GM12878 (cell line): Measurements from ENCODE around the gene TRAF3. TPM values are rescaled to one million over a fixed set of nuclear protein-coding genes. Genes with fewer than 3 reads are reported as not detected.

Source experiments
- ATAC-seq: fragments of 200-7000 bp; cut with Tn5 transposase; 3 replicates; pipeline ENCODE4 v1.9.1; 2020; ENCODE audit warnings: mild to moderate bottlenecking, moderate library complexity
- BruUV-seq: library from RNA; stranded (reverse); fragments of 400-500 nt; replicated peaks from 2 replicates; lab custom pipeline; 2021; lab: Mats Ljungman, UMichigan
- CTCF ChIA-PET: fragments of 300-600 bp; sonication (Branson Sonifier 250); formaldehyde crosslinking; extraction: SDS; loops from one replicate; lab custom pipeline; 2021; ENCODE audit warnings: inconsistent platforms; lab: Yijun Ruan, JAX
- POLR2A ChIA-PET: fragments of 350-600 bp; formaldehyde crosslinking; extraction: SDS; loops from one replicate; lab custom pipeline; 2021; ENCODE audit warnings: inconsistent platforms; lab: Charles Lee
- RAD21 ChIA-PET: fragments of 300-600 bp; sonication (Branson Sonifier 250); formaldehyde crosslinking; loops from one replicate; lab custom pipeline; 2023; ENCODE audit warnings: antibody characterized with exemption; ENCODE audit not compliant: unreplicated experiment; lab: Charles Lee
- SMC1A ChIA-PET: fragments of 300-600 bp; sonication (Branson Sonifier 250); formaldehyde crosslinking; loops from one replicate; lab custom pipeline; 2023; ENCODE audit not compliant: unreplicated experiment, uncharacterized antibody; lab: Charles Lee
- DNase-seq: peaks from one replicate; pipeline ENCODE4 v3.0.0-alpha.2; 2011; ENCODE audit warnings: low read depth, low spot score
- FAIRE-seq: peaks from 3 replicates; lab custom pipeline; 2011; peaks lifted over from hg19 to GRCh38; lab: Jason Lieb, UNC
- H2AFZ ChIP-seq: 2 replicates; pipeline ENCODE4 v1.6.0; 2011; ENCODE audit warnings: low read depth, low read length, control low read depth; ENCODE audit not compliant: control insufficient read depth
- H3K27ac ChIP-seq: 2 replicates; pipeline ENCODE4 v1.5.1; 2011; ENCODE audit warnings: control low read depth; ENCODE audit not compliant: control insufficient read depth, insufficient read depth
- H3K27me3 ChIP-seq, 2 experiments: replicated peaks in 1 of 2; 2 replicates each; pipeline versions ENCODE4 v1.6.0 to v1.6.1; 2011; ENCODE audit warnings: low read length in 1 of 2; ENCODE audit not compliant: control insufficient read depth in 2 of 2, insufficient read depth in 2 of 2
- H3K36me3 ChIP-seq, 2 experiments: 2 replicates each; pipeline ENCODE4 v1.5.1; 2011; ENCODE audit warnings: low read length in 1 of 2; ENCODE audit not compliant: control insufficient read depth in 2 of 2, insufficient read depth in 2 of 2
- H3K4me1 ChIP-seq: 2 replicates; pipeline ENCODE4 v1.6.1; 2011; ENCODE audit warnings: mild to moderate bottlenecking, low read length, moderate library complexity, mixed read lengths; ENCODE audit not compliant: control insufficient read depth, insufficient read depth
- H3K4me2 ChIP-seq: 2 replicates; pipeline ENCODE4 v1.6.0; 2011; ENCODE audit warnings: control low read depth; ENCODE audit not compliant: control insufficient read depth, insufficient read depth
- H3K4me3 ChIP-seq: fragments of 200-600 bp; sonication (generic); 2 replicates; pipeline ENCODE4 v1.5.1; 2016
- H3K79me2 ChIP-seq: 2 replicates; pipeline ENCODE4 v1.6.0; 2011; ENCODE audit warnings: low read length; ENCODE audit not compliant: control insufficient read depth, insufficient read depth
- H3K9ac ChIP-seq: 2 replicates; pipeline ENCODE4 v1.8.0; 2011; ENCODE audit warnings: low read length, control low read depth, mixed read lengths; ENCODE audit not compliant: control insufficient read depth, insufficient read depth
- H3K9me3 ChIP-seq: replicated peaks from 3 replicates; pipeline ENCODE4 v1.5.1; 2011; ENCODE audit warnings: mild to moderate bottlenecking, low read length; ENCODE audit not compliant: control insufficient read depth, insufficient read depth
- H4K20me1 ChIP-seq: 2 replicates; pipeline ENCODE4 v1.6.0; 2011; ENCODE audit not compliant: control insufficient read depth, insufficient read depth
- BCLAF1 ChIP-seq: fragments of 450-650 bp; IDR thresholded peaks from 2 replicates; pipeline ENCODE4 v1.6.1; 2017; ENCODE audit warnings: antibody characterized with exemption, mild to moderate bottlenecking, moderate library complexity
- FOXK2 ChIP-seq: fragments of 450-650 bp; IDR thresholded peaks from 2 replicates; pipeline ENCODE4 v1.6.1; 2017; ENCODE audit warnings: mild to moderate bottlenecking, moderate library complexity
- FOXM1 ChIP-seq: IDR thresholded peaks from 2 replicates; pipeline ENCODE4 v1.6.1; 2012; ENCODE audit warnings: low read depth, mild to moderate bottlenecking, inconsistent platforms, low read length, moderate library complexity
- HCFC1 ChIP-seq: fragments of 150-350 bp; IDR thresholded peaks from 2 replicates; pipeline ENCODE4 v1.6.1; 2014; ENCODE audit warnings: low read length
- HDAC6 ChIP-seq: fragments of 200-600 bp; sonication (generic); IDR thresholded peaks from one replicate; pipeline ENCODE4 v1.8.0; 2017; ENCODE audit warnings: antibody characterized with exemption; ENCODE audit not compliant: unreplicated experiment
- HSF1 ChIP-seq: fragments of 150-350 bp; IDR thresholded peaks from 2 replicates; pipeline ENCODE4 v1.6.1; 2014; ENCODE audit warnings: mild to moderate bottlenecking, low read depth, low read length
- KAT2A ChIP-seq: conservative IDR thresholded peaks from 2 replicates; pipeline ENCODE4 v1.6.1; 2011; ENCODE audit warnings: low read depth, low read length; ENCODE audit not compliant: control insufficient read depth
- NFXL1 ChIP-seq: fragments of 450-650 bp; IDR thresholded peaks from 2 replicates; pipeline ENCODE4 v1.6.1; 2017; ENCODE audit warnings: antibody characterized with exemption, mild to moderate bottlenecking, borderline replicate concordance
- NR2C1 ChIP-seq: fragments of 450-650 bp; IDR thresholded peaks from 2 replicates; pipeline ENCODE4 v1.6.1; 2017; ENCODE audit warnings: antibody characterized with exemption, mild to moderate bottlenecking, moderate library complexity
- RBBP5 ChIP-seq: fragments of 200-600 bp; sonication (generic); conservative IDR thresholded peaks from 2 replicates; pipeline ENCODE4 v1.6.1; 2016
- WGBS: methylation state at CpG from one replicate; pipeline ENCODE4 v1.1.6; 2016; ENCODE audit warnings: low lambda C conversion rate; ENCODE audit not compliant: insufficient replicate concordance, insufficient coverage; ENCODE audit errors: missing lambda C conversion rate; 5-methylcytosine and 5-hydroxymethylcytosine counted together
- in situ Hi-C: fragments of 300-500 bp; cut with MboI; formaldehyde crosslinking; loops from 9 replicates; pipeline ENCODE4 v1.14.3; 2018; ENCODE audit warnings: mixed read lengths
- intact Hi-C: fragments of 100-400 bp; cut with micrococcal nuclease; formaldehyde crosslinking; loops from one replicate; pipeline ENCODE4 v1.14.2; 2022; ENCODE audit not compliant: unreplicated experiment
- polyA plus RNA-seq, 11 experiments: library from polyadenylated mRNA; depleted of rRNA in 4 of 11; unstranded in 6 of 11; stranded (reverse) in 5 of 11; fragments of >200 nt; fragmentation: Nextera tagmentation in 4 of 11; fragmentation: Illumina TruSeq in 1 of 11; extraction: Ambion mirVana in 4 of 11; extraction: Trizol in 1 of 11; gene quantifications; 1 replicate in 1 of 11; 2 replicates in 10 of 11; pipeline versions ENCODE4 v1.2.1 to v1.2.3, GENCODE V29; 2011 to 2016; ENCODE audit warnings: inconsistent platforms in 2 of 11, missing spikeins in 2 of 11, low read depth in 1 of 11
- total RNA-seq, 4 experiments: library from RNA; depleted of rRNA in 3 of 4; stranded (reverse); fragments of >200 nt in 3 of 4; fragmentation: Illumina TruSeq in 1 of 4; extraction: Trizol in 1 of 4; gene quantifications; 2 replicates each; pipeline versions ENCODE4 v1.2.1 to v1.2.3, GENCODE V29; 2013 to 2021
- TF ChIP-seq, protein P1 (sequence below): IDR thresholded peaks from 2 replicates; pipeline ENCODE4 v1.6.1; 2012; ENCODE audit warnings: improper control_type of control experiment, low read depth, low read length; ENCODE audit not compliant: insufficient replicate concordance

Gene TRAF3
- total and polyA plus RNA-seq, 10 of the 15 experiments (the other 5 are each of a cell fraction or from before 2014, with no cell fraction given), result 3.0 to 70.1 (median 36.5) TPM

DNA sequence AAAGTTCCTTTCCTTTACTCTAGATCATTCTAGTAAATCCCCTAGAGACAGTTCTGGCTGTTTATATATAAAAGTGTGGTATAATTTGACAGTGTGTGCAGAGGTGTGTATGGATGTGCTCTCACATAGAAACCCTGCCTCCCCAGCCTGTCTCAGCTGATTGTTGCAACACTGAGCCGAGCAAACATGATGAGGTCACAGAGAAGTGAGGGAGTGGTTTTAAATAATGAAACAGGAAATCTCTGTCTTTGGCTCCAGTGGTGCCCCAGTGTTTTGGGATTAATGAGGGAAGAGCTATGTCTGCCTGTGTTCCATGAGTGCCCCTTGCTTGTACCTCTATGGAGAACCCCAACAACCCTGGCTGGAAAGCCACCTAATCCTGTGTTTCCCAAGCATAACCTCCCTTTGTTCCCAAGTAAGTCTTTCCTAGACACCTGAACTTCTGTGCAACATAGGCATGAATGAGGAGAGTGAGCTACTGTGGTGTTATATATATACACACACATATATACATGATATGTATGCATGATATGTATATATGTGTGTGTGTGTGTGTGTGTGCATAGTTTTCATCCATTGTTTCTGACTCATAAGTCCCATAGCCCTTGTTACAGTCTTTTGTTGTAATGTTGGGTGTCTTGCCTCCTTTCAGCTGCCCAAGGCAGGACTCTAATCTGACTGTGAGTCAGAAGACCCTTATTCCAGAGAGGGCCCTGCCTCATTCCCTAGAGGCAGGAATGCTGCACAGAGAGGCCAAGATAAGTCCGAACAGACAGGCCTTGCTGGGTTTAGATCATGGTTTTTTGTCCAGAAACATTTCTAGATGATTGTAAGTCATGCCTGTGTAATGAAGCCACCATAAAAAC, 18.0 kb downstream of the TRAF3 start:
- peaks cover 57% of the 10 kb centered on the region for H3K4me1 ChIP-seq
- TSS peak; percentile 9 for BruUV-seq
- no peak overlapping the region for H3K9ac ChIP-seq
- POLR2A ChIA-PET, result interaction anchor here (0.6 to 1.5 kb wide), 5 partner anchors 8 to 487 kb away, joined by 3 to 8 read pairs (median 3); no protein-coding TSS in a partner anchor
- no peak for FAIRE-seq
- no peak for DNase-seq
- peak; percentile 66 for ATAC-seq
- CTCF ChIA-PET, result interaction anchor here (0.6 to 2.2 kb wide), 3 partner anchors 10 to 279 kb away, joined by 4 to 9 read pairs (median 7); no protein-coding TSS in a partner anchor
- intact Hi-C loops (no loop called here), in situ Hi-C loops (no loop called here)
- H4K20me1 ChIP-seq, result peaks cover 7% of the 10 kb centered on the region; the same call in 1 of the 2 replicates
- H3K4me3 ChIP-seq, result no peak overlapping the region
- 48% methylated on average over 2 of the region's 2 CpGs for WGBS
- H3K4me2 ChIP-seq, result no peak overlapping the region
- H3K79me2 ChIP-seq, result peaks cover 98% of the 10 kb centered on the region
- SMC1A ChIA-PET, result interaction anchor here (1.1 to 3.0 kb wide), 7 partner anchors 10 to 101 kb away, joined by 3 to 20 read pairs (median 7); no protein-coding TSS in a partner anchor
- peaks cover 5 to 32% of the 10 kb centered on the region in 2 experiments for H3K36me3 ChIP-seq
- no peak overlapping the region for H2AFZ ChIP-seq
- RAD21 ChIA-PET, result interaction anchor here (0.8 to 8.3 kb wide), 6 partner anchors 10 to 101 kb away, joined by 3 to 53 read pairs (median 6); no protein-coding TSS in a partner anchor
- H3K27me3 ChIP-seq, result no peaks in the 10 kb centered on the region
- peaks cover 15% of the 10 kb centered on the region for H3K9me3 ChIP-seq
- H3K27ac ChIP-seq, result peak overlapping the region; percentile 42
- no peak for TF ChIP-seq HDAC6
- TF ChIP-seq NR2C1, result no peak
- no peak for TF ChIP-seq KAT2A
- TF ChIP-seq NFXL1, result no peak
- peak; percentile 40; the same call in 1 of the 2 replicates for TF ChIP-seq HSF1
- no peak for TF ChIP-seq FOXK2
- no peak for TF ChIP-seq BCLAF1
- TF ChIP-seq HCFC1, result no peak
- TF ChIP-seq, protein P1, sequence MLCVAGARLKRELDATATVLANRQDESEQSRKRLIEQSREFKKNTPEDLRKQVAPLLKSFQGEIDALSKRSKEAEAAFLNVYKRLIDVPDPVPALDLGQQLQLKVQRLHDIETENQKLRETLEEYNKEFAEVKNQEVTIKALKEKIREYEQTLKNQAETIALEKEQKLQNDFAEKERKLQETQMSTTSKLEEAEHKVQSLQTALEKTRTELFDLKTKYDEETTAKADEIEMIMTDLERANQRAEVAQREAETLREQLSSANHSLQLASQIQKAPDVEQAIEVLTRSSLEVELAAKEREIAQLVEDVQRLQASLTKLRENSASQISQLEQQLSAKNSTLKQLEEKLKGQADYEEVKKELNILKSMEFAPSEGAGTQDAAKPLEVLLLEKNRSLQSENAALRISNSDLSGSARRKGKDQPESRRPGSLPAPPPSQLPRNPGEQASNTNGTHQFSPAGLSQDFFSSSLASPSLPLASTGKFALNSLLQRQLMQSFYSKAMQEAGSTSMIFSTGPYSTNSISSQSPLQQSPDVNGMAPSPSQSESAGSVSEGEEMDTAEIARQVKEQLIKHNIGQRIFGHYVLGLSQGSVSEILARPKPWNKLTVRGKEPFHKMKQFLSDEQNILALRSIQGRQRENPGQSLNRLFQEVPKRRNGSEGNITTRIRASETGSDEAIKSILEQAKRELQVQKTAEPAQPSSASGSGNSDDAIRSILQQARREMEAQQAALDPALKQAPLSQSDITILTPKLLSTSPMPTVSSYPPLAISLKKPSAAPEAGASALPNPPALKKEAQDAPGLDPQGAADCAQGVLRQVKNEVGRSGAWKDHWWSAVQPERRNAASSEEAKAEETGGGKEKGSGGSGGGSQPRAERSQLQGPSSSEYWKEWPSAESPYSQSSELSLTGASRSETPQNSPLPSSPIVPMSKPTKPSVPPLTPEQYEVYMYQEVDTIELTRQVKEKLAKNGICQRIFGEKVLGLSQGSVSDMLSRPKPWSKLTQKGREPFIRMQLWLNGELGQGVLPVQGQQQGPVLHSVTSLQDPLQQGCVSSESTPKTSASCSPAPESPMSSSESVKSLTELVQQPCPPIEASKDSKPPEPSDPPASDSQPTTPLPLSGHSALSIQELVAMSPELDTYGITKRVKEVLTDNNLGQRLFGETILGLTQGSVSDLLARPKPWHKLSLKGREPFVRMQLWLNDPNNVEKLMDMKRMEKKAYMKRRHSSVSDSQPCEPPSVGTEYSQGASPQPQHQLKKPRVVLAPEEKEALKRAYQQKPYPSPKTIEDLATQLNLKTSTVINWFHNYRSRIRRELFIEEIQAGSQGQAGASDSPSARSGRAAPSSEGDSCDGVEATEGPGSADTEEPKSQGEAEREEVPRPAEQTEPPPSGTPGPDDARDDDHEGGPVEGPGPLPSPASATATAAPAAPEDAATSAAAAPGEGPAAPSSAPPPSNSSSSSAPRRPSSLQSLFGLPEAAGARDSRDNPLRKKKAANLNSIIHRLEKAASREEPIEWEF, result no peak
- no peak for TF ChIP-seq RBBP5
- no peak for TF ChIP-seq FOXM1
